Activated CD4-positive, CD25-positive, alpha-beta regulatory T cell treated with anti-CD3 and anti-CD28 coated beads, Interleukin-2, amount 50 U/mL, for 24 hours (primary cell): ENCODE results near the gene PHTF1.
"Not testable (repeated sequence)": the region's sequence is repeated elsewhere in the genome, so short reads cannot be mapped to it uniquely, and the experiment has no call there.

Experiments used
- ATAC-seq, 2 donors: fragments of 150-1000 bp; cut with Tn5 transposase; one replicate each; pipeline ENCODE4 v1.10.0; 2021; ENCODE audit warnings: mild to moderate bottlenecking in 1 of 2, moderate library complexity in 1 of 2

The PHTF1 gene

GRCh38 chr1:113717506-113717905 is 41.8 kb downstream of the PHTF1 start:
- ATAC-seq = not testable (repeated sequence)

- ATAC-seq = no peak
Measured at GRCh38 chr1:113714606-113715269, 44.5 kb downstream of the PHTF1 start.

DNA sequence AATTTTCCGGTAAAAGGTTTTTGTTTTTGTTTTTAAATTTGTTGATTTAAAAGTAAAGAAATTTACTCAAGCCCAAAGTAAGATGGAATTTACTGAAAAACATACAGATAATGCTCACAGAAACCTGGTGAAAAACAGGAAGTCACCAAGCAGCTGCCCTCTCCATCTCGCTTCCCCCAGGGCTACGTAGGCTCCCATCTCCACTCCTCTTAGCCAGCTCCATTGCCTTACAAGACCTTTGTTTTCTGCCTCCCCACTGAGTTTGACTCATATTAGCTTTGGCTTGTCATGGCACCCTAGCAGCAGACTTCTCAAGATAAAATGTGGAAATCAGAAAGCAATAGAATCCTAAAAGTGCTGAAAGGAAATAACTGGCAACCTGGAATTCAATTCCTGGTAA is 57.9 kb downstream of the PHTF1 start:
- no peak for ATAC-seq

- ATAC-seq = no peak
Measured at GRCh38 chr1:113694910-113695309, 64.4 kb downstream of the PHTF1 start.

DNA sequence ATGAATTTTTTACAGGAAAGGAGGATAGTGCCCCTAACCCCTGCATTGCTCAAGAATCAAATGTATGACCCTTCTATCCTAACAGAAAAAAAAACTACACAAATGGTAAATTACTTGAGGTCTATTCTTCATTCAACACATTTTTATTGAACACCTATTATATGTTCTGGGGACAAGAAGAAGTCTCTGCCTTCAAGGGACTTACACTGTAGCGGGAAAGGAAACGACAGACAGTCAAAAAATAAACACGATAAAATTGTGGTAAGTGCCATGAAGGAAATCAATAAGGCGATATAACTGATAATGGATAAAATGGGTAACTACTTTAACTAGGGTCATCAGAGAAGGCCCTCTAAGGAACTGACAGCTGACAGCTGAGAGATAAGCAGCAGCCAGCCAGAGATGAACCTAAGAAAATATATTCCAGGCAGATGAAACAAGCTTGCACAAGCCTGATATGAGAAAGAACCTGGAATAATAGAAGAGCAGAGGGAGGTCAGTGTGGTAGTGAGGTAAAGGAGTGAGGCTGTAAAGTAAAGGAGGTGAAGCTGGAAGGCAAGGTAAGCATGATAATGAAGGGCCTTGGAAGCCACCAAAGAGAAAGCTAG is 66.4 kb downstream of the PHTF1 start:
- no peak for ATAC-seq

GRCh38 chr1:113692342-113692741 is 66.9 kb downstream of the PHTF1 start:
- no peak for ATAC-seq

DNA sequence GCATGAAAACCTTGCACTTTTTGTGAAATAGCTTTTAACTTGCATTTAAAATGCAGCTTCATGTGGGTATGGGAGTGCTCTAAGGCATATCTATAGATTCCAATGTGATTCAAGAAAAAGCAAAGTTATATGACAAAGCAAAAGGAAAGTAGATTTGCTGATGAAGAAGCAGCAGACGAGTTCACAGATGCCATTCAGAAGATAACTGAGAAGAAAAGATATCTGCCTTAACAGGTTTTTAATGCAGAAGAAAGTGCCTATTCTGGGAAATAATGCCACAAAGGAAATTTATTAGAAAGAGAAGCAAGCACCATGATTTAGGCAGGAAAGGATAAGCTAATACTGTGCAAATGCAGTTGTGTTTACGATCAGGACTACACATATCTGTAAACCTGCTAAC is 68.1 kb downstream of the PHTF1 start:
- no peak for ATAC-seq

GRCh38 chr1:113686891-113687618 is 72.2 kb downstream of the PHTF1 start:
- no peak for ATAC-seq

- ATAC-seq = no peak
Measured at GRCh38 chr1:113684153-113684541, 75.1 kb downstream of the PHTF1 start.

- no peak for ATAC-seq
Measured at GRCh38 chr1:113683384-113684152, 75.7 kb downstream of the PHTF1 start.

DNA sequence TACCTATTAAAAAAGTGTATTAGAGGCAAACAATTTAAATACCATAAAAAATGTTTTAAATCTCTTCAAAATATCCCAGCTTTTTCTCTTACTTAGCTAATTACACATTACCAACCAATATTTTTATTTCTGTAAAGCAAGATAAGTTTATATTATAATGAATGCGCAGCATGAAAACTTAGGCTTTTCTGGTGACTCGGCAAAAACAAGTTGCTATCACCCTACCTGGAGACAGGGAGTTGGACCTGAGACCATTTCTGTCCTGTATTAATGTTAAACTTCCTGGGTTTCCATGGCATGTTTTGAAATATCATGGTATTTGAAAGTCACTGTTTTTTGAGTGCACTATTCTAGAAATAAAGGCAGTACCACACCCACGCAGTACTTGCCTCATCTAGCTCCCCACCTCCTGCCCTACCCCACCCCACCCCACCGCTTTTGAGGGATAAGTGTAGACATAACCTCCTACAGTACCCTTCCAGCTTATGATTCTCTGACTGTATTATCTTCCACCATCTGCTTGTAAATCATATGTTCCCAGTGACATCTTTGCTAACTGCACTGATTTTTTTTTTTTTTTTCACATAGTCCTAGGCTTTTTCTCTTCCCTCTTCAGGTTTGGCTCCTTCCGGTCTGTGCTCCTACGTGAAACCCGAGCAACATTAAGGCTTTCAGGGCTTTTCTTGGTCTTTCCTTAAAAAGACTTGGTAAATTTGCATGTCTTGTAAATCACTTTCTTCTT is 77.5 kb downstream of the PHTF1 start:
- no peak for ATAC-seq

DNA sequence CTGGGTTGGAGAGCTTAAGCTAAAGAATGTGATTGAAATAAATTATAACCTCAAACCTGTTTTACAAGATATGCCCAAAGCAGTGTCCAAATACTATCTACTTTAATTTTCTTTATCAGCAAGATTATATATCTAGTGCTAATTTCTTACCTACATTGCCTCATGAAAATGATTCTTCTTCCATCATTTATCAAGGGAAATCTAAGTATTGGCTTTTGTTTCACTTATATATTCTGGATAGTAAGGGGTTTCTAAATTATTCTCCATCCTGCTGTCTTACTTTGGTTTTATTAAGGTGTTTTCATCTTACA is 81.2 kb downstream of the PHTF1 start:
- no peak for ATAC-seq

DNA sequence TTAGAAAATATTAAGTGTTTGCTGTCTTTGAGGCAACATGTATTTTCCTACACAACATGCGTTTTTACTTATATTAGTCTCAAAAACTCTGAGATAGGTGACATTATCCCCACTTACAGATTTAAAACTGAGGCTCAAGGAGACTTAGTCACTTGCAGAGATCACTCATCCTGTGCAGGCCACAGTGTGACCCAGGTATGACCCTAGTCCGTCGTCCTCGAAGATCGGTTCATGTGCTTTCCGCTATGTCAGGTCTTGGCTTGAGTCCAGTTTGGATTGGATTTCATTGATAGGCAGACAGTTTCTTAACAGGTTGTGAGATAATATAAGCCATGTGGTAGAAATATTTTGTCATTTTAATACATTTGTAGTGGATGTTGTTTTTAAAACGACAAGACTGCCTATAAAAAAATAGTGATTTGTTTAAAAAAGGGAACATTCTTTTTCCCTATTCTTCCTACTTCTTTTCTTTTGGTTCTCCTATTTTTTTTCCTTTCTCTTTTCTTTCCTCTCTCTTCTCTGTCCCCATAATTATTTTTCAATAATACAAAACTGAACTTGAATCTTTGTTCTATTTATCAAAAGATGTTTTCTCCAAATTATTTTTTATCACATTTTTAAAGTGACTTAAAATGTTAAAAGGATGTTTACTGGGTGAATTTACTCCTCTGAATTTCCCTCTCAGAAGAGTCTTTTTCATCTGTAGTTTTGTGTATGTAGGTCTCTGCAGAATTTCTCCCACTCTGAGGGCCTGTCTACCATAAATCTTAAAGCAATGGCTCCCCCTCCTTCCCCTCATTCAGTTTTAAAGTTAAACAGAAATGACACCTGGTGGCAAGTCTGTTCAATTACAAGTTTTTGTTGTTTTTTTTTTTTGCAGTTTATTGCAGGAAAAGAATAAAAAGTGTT is 81.8 kb downstream of the PHTF1 start:
- ATAC-seq = no peak

- no peak for ATAC-seq
Measured at GRCh38 chr1:113676524-113676923, 82.8 kb downstream of the PHTF1 start.

DNA sequence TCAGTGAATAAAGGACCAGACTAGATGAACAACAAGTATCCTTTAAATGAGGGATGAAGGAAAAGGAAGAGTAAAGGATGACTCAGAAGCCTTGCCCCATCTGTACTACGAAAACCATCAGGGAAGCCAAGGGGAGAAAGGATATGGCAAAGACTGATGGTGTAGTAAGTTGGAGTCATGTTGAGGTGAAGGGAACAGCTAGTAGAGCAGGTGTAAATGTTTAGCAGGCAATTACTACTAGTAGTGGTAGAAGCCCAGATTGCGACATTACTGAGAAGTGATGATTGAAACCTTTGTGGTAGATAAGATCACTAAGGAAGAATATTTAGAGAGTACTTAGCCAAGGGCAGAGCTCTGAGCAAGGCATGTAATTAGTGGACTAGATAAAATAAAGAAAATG is 84.0 kb downstream of the PHTF1 start:
- ATAC-seq = no peak

DNA sequence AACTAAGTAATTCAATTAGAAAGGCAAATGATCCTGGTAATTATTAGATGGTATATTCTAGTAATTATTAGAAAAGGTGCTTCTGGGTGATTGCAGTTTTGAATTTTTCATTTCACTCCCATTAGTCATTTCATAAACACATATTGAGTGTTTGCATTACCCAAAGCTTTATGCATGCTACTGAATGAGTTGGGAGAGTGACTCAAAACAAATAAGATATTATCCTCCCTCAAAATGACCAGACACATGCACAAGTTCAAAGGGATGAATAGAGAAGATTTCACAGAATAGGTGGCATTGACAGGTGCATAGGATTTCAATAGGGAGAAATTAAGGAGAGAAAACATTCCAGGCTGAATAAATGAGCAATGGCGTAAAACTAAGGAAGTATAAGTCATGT is 84.7 kb downstream of the PHTF1 start:
- no peak for ATAC-seq

DNA sequence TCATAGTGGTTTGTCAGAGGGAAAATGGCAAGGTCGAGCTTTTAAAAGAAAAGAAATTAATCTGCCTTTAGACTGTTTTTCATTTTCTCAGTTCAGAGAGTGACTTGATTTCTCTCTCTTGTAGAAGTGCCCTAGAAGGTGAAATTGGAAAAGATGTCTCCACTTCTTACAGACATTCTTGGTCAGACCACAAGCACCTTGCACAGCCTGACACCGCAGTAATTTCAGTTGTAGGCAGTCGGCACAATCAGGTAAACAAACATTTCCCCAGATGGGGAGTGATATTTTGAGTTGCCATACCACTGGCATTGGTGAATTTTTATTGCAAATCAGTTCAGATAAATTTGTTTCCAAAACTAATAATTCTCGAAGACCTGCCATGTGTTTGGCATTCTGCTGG is 86.8 kb downstream of the PHTF1 start:
- ATAC-seq = no peak

DNA sequence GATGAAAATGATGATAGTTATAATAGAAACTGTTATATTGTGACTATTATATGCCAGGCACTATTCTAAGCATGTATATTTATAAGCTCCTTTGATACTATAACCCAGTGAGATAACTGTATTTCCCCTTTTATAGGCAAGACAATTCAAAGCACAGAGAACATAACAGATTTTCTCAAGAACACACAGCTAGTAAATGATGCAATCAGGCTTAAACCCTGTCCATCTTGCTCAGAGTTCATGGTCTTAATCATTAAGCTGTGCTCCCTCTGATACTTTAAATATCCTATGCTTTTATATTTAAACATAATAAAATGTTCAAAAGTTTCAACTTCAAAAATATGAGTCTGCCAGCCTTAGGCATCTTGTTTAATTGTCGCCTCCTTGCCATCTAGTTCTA is 88.6 kb downstream of the PHTF1 start:
- ATAC-seq = no peak

GRCh38 chr1:113669988-113670387 is 89.3 kb downstream of the PHTF1 start:
- ATAC-seq = no peak

- ATAC-seq = no peak
Measured at GRCh38 chr1:113666126-113666525, 93.2 kb downstream of the PHTF1 start.

GRCh38 chr1:113665071-113665470 is 94.2 kb downstream of the PHTF1 start:
- ATAC-seq = no peak
